K562 (cell line): Measurements from ENCODE around the gene CCDC85B. TPM values are rescaled to one million over a fixed set of nuclear protein-coding genes. Genes with fewer than 3 reads are reported as not detected.

Experiments used
- BMI1 ChIP-seq: fragments of 150-350 bp; IDR thresholded peaks from 2 replicates; pipeline ENCODE4 v1.6.1; 2014; ENCODE audit warnings: low read length
- EHMT2 ChIP-seq: fragments of 450-650 bp; IDR thresholded peaks from 2 replicates; pipeline ENCODE4 v1.6.1; 2018; ENCODE audit warnings: antibody characterized with exemption
- GABPB2 ChIP-seq: fragments of 250-450 bp; sonication (Bioruptor Pico); conservative IDR thresholded peaks from 2 replicates; pipeline ENCODE4 v1.5.1; 2021; ENCODE audit warnings: mild to moderate bottlenecking
- GTF2E2 ChIP-seq: fragments of 200-800 bp; sonication (Bioruptor generic); IDR thresholded peaks from 2 replicates; pipeline ENCODE4 v1.6.1; 2016; ENCODE audit warnings: missing genetic modification characterization, missing compliant biosample characterization
- HNRNPUL1 ChIP-seq: fragments of 200-400 bp; formaldehyde crosslinking; IDR thresholded peaks from 2 replicates; pipeline ENCODE4 v1.6.1; 2017; ENCODE audit warnings: low read length
- ILK ChIP-seq: fragments of 450-650 bp; IDR thresholded peaks from 2 replicates; pipeline ENCODE4 v1.6.1; 2016; ENCODE audit warnings: missing genetic modification characterization, low read depth, mild to moderate bottlenecking, missing compliant biosample characterization, moderate library complexity, borderline replicate concordance
- MAFF ChIP-seq: IDR thresholded peaks from 2 replicates; pipeline ENCODE4 v1.6.1; 2012; ENCODE audit warnings: low read length, improper control_type of control experiment
- NFE2 ChIP-seq: IDR thresholded peaks from 2 replicates; pipeline ENCODE4 v1.6.1; 2014; ENCODE audit warnings: antibody characterized with exemption, low read depth
- PHF21A ChIP-seq: fragments of 450-650 bp; IDR thresholded peaks from 2 replicates; pipeline ENCODE4 v1.6.1; 2017; ENCODE audit warnings: low read depth, borderline replicate concordance
- PRPF4 ChIP-seq: fragments of 200-400 bp; formaldehyde crosslinking; IDR thresholded peaks from one replicate; pipeline ENCODE4 v1.6.1; 2017; ENCODE audit warnings: low read length, low read depth, mild to moderate bottlenecking; ENCODE audit not compliant: insufficient read depth, poor library complexity, severe bottlenecking
- SRSF7 ChIP-seq: fragments of 200-400 bp; formaldehyde crosslinking; optimal IDR thresholded peaks from 2 replicates; pipeline ENCODE3; 2017; ENCODE audit warnings: mild to moderate bottlenecking, low read depth, low read length
- TARDBP ChIP-seq: fragments of 450-650 bp; IDR thresholded peaks from 2 replicates; pipeline ENCODE4 v1.6.1; 2016
- ZNF217 ChIP-seq: sonication (generic); formaldehyde crosslinking; IDR thresholded peaks from 2 replicates; pipeline ENCODE4 v1.8.0; 2022; ENCODE audit warnings: mild to moderate bottlenecking, missing genetic modification reagents
- ZZZ3 ChIP-seq: fragments of 450-650 bp; IDR thresholded peaks from 2 replicates; pipeline ENCODE4 v1.6.1; 2016; ENCODE audit warnings: antibody characterized with exemption, mild to moderate bottlenecking, moderate library complexity
- polyA plus RNA-seq, 8 experiments: library from polyadenylated mRNA; depleted of rRNA in 4 of 8; stranded (reverse) in 5 of 8; unstranded in 3 of 8; fragments of >200 nt; fragmentation: Nextera tagmentation in 2 of 8; fragmentation: Illumina TruSeq in 1 of 8; extraction: Ambion mirVana in 2 of 8; extraction: Trizol in 1 of 8; gene quantifications; 2 replicates each; pipeline versions ENCODE4 v1.2.1 to v1.2.3, GENCODE V29; 2011 to 2014; ENCODE audit warnings: inconsistent platforms in 1 of 8, missing spikeins in 1 of 8
- total RNA-seq, 7 experiments: library from RNA; depleted of rRNA in 6 of 7; stranded (reverse); fragments of >200 nt in 6 of 7; fragmentation: Illumina TruSeq in 2 of 7; extraction: Trizol in 2 of 7; gene quantifications; 2 replicates each; pipeline versions ENCODE4 v1.2.1 to v1.2.3, GENCODE V29; 2011 to 2021; ENCODE audit warnings: low replicate concordance in 1 of 7
- TF ChIP-seq, protein P1 (sequence below): fragments of 200-400 bp; formaldehyde crosslinking; IDR thresholded peaks from 2 replicates; pipeline ENCODE4 v1.6.1; 2017; ENCODE audit warnings: mild to moderate bottlenecking, low read depth, low read length, moderate library complexity
- TF ChIP-seq, protein P2 (sequence below): sonication (generic); formaldehyde crosslinking; IDR thresholded peaks from 2 replicates; pipeline ENCODE4 v1.8.0; 2022; ENCODE audit warnings: missing genetic modification reagents, mild to moderate bottlenecking, borderline replicate concordance
- TF ChIP-seq, protein P3 (sequence below): fragments of 450-650 bp; formaldehyde crosslinking; IDR thresholded peaks from 2 replicates; pipeline ENCODE4 v1.4.0; 2022; ENCODE audit warnings: missing genetic modification characterization
- TF ChIP-seq, protein P4 (sequence below): fragments of 450-650 bp; IDR thresholded peaks from one replicate; pipeline ENCODE4 v1.6.1; 2018; ENCODE audit warnings: mild to moderate bottlenecking, moderate library complexity; ENCODE audit not compliant: partially characterized antibody
- TF ChIP-seq, protein P5 (sequence below), 2 experiments: fragments of 200-800 bp in 1 of 2; sonication (Bioruptor generic) in 1 of 2; sonication (generic) in 1 of 2; formaldehyde crosslinking in 1 of 2; IDR thresholded peaks in 1 of 2; conservative IDR thresholded peaks in 1 of 2; 2 replicates each; pipeline versions ENCODE4 v1.5.0 to v1.6.1; 2016 to 2020; ENCODE audit warnings: missing compliant biosample characterization in 1 of 2, missing genetic modification characterization in 1 of 2, missing genetic modification reagents in 1 of 2

Gene CCDC85B
- total and polyA plus RNA-seq, 9 of the 15 experiments (the other 6 are each of a cell fraction or from before 2014, with no cell fraction given), result 0.14 to 138 (median 6.2) TPM

DNA sequence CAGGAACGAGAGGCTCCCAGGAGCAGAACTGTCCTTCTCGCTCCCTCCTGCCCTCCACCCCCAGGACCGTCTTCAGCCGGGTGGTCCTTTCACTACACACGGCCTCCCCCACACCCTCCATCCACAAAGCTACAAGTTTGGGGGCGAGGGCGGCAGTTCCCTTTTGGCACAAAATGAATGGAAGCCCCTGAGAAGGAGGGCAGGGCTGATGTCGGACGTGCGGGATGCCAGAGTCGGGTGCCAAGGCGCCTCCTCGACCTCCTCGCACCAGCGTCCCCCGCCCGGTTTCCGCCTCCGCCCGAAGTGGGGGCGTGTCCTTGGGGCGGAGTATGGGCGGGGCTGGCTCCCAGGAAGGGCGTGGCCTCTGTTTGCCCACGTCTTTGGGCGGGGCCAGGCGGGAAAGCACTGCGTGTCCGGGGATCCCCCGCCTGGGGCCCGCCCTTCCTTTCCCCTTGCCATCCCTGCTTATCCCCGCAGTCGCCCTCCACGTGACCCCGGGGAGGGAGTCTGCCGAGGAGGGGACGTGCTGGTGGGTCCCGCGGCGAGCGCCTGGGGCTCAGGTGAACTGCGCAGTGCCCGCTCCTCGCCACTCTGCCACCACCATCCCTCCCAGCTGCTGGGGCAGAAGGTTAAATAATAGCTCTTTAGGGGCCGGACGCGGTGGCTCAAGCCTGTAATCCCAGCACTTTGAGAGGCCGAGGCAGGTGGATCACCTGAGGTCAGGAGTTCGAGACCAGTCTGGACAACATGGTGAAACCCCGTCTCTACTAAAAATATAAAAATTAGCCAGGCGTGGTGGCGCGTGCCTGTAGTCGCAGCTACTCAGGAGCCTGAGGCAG, 16.9 kb upstream of the CCDC85B start (continued):
- TF ChIP-seq, protein P1, sequence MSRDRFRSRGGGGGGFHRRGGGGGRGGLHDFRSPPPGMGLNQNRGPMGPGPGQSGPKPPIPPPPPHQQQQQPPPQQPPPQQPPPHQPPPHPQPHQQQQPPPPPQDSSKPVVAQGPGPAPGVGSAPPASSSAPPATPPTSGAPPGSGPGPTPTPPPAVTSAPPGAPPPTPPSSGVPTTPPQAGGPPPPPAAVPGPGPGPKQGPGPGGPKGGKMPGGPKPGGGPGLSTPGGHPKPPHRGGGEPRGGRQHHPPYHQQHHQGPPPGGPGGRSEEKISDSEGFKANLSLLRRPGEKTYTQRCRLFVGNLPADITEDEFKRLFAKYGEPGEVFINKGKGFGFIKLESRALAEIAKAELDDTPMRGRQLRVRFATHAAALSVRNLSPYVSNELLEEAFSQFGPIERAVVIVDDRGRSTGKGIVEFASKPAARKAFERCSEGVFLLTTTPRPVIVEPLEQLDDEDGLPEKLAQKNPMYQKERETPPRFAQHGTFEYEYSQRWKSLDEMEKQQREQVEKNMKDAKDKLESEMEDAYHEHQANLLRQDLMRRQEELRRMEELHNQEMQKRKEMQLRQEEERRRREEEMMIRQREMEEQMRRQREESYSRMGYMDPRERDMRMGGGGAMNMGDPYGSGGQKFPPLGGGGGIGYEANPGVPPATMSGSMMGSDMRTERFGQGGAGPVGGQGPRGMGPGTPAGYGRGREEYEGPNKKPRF, result no peak
- TF ChIP-seq NFE2 (no peak), ZNF217 (no peak), PRPF4 (no peak), ZZZ3 (no peak), TARDBP (0 out of 2 replicates have a peak, but pooled peaks have one; percentile 40), PHF21A (no peak), BMI1 (no peak), GABPB2 (no peak), SRSF7 (no peak), MAFF (no peak), HNRNPUL1 (no peak), GTF2E2 (tag) (no peak), EHMT2 (no peak), ILK (tag) (no peak)
- TF ChIP-seq, protein P2, sequence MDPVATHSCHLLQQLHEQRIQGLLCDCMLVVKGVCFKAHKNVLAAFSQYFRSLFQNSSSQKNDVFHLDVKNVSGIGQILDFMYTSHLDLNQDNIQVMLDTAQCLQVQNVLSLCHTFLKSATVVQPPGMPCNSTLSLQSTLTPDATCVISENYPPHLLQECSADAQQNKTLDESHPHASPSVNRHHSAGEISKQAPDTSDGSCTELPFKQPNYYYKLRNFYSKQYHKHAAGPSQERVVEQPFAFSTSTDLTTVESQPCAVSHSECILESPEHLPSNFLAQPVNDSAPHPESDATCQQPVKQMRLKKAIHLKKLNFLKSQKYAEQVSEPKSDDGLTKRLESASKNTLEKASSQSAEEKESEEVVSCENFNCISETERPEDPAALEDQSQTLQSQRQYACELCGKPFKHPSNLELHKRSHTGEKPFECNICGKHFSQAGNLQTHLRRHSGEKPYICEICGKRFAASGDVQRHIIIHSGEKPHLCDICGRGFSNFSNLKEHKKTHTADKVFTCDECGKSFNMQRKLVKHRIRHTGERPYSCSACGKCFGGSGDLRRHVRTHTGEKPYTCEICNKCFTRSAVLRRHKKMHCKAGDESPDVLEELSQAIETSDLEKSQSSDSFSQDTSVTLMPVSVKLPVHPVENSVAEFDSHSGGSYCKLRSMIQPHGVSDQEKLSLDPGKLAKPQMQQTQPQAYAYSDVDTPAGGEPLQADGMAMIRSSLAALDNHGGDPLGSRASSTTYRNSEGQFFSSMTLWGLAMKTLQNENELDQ (CRISPR knock-in tag), result no peak
- TF ChIP-seq, protein P3, sequence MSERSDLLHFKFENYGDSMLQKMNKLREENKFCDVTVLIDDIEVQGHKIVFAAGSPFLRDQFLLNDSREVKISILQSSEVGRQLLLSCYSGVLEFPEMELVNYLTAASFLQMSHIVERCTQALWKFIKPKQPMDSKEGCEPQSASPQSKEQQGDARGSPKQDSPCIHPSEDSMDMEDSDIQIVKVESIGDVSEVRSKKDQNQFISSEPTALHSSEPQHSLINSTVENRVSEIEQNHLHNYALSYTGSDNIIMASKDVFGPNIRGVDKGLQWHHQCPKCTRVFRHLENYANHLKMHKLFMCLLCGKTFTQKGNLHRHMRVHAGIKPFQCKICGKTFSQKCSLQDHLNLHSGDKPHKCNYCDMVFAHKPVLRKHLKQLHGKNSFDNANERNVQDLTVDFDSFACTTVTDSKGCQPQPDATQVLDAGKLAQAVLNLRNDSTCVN (CRISPR knock-in tag), result no peak
- TF ChIP-seq, protein P4, sequence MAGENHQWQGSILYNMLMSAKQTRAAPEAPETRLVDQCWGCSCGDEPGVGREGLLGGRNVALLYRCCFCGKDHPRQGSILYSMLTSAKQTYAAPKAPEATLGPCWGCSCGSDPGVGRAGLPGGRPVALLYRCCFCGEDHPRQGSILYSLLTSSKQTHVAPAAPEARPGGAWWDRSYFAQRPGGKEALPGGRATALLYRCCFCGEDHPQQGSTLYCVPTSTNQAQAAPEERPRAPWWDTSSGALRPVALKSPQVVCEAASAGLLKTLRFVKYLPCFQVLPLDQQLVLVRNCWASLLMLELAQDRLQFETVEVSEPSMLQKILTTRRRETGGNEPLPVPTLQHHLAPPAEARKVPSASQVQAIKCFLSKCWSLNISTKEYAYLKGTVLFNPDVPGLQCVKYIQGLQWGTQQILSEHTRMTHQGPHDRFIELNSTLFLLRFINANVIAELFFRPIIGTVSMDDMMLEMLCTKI, result no peak
- TF ChIP-seq, protein P5, sequence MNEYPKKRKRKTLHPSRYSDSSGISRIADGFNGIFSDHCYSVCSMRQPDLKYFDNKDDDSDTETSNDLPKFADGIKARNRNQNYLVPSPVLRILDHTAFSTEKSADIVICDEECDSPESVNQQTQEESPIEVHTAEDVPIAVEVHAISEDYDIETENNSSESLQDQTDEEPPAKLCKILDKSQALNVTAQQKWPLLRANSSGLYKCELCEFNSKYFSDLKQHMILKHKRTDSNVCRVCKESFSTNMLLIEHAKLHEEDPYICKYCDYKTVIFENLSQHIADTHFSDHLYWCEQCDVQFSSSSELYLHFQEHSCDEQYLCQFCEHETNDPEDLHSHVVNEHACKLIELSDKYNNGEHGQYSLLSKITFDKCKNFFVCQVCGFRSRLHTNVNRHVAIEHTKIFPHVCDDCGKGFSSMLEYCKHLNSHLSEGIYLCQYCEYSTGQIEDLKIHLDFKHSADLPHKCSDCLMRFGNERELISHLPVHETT (CRISPR knock-in tag; conservative IDR thresholded peaks at IDR 0.05 in 1 of 2, IDR thresholded peaks at IDR 0.05 in 1 of 2), result no peak
